Measurements from ENCODE around the gene ITGB8. TPM values are rescaled to one million over a fixed set of nuclear protein-coding genes. Genes with fewer than 3 reads are reported as not detected.

Gene ITGB8
- polyA plus RNA-seq, 1 donor from 2014 or later, result not detected

GRCh38 chr7:20317413-20317812 lies 13.3 kb upstream of the ITGB8 start:
- H3K4me1 Mint-ChIP-seq, result no peaks in the 10 kb centered on the region

GRCh38 chr7:20318933-20319332 lies 11.8 kb upstream of the ITGB8 start:
- Mint-ChIP-seq H3K36me3 (no peaks in the 10 kb centered on the region), H3K9me3 (no peaks in the 10 kb centered on the region), H3K27ac (no peak overlapping the region), H3K4me3 (no peak overlapping the region), H3K27me3 (no peaks in the 10 kb centered on the region), H3K4me1 (no peaks in the 10 kb centered on the region)

More at GRCh38 chr7:20317413-20317812, 13.3 kb upstream of the ITGB8 start:
- H3K27ac Mint-ChIP-seq, result no peak overlapping the region
- no peaks in the 10 kb centered on the region for H3K27me3 Mint-ChIP-seq
- no peaks in the 10 kb centered on the region for H3K9me3 Mint-ChIP-seq
- H3K4me3 Mint-ChIP-seq, result no peak overlapping the region
- no peaks in the 10 kb centered on the region for H3K36me3 Mint-ChIP-seq

GRCh38 chr7:20320322-20320721 lies 10.4 kb upstream of the ITGB8 start:
- Mint-ChIP-seq H3K9me3 (no peaks in the 10 kb centered on the region), H3K4me1 (no peaks in the 10 kb centered on the region), H3K36me3 (no peaks in the 10 kb centered on the region), H3K27me3 (no peaks in the 10 kb centered on the region), H3K4me3 (no peak overlapping the region), H3K27ac (no peak overlapping the region)

GRCh38 chr7:20320786-20321185 lies 9.9 kb upstream of the ITGB8 start:
- no peaks in the 10 kb centered on the region for H3K36me3 Mint-ChIP-seq
- no peaks in the 10 kb centered on the region for H3K27me3 Mint-ChIP-seq
- no peak overlapping the region for H3K4me3 Mint-ChIP-seq
- H3K9me3 Mint-ChIP-seq, result no peaks in the 10 kb centered on the region
- H3K27ac Mint-ChIP-seq, result no peak overlapping the region
- no peaks in the 10 kb centered on the region for H3K4me1 Mint-ChIP-seq

GRCh38 chr7:20323595-20323994 lies 7.1 kb upstream of the ITGB8 start:
- H3K27ac Mint-ChIP-seq, result no peak overlapping the region
- no peaks in the 10 kb centered on the region for H3K9me3 Mint-ChIP-seq
- no peaks in the 10 kb centered on the region for H3K36me3 Mint-ChIP-seq
- H3K4me3 Mint-ChIP-seq, result no peak overlapping the region
- H3K4me1 Mint-ChIP-seq, result peaks cover 0 to 2% (median 0%) of the 10 kb centered on the region in 3 donors
- no peaks in the 10 kb centered on the region for H3K27me3 Mint-ChIP-seq

- H3K9me3 Mint-ChIP-seq, result no peaks in the 10 kb centered on the region
- H3K36me3 Mint-ChIP-seq, result no peaks in the 10 kb centered on the region
- no peaks in the 10 kb centered on the region for H3K27me3 Mint-ChIP-seq
- peaks cover 3 to 11% (median 7%) of the 10 kb centered on the region in 3 donors for H3K4me1 Mint-ChIP-seq
- H3K27ac Mint-ChIP-seq, result no peak overlapping the region
- H3K4me3 Mint-ChIP-seq, result no peak overlapping the region
These were observed 4.4 kb upstream of the ITGB8 start for GRCh38 chr7:20326342-20326741.

GRCh38 chr7:20327055-20327454 lies 3.6 kb upstream of the ITGB8 start:
- no peak overlapping the region for H3K27ac Mint-ChIP-seq
- no peaks in the 10 kb centered on the region for H3K36me3 Mint-ChIP-seq
- peaks cover 7 to 15% (median 12%) of the 10 kb centered on the region in 3 donors for H3K4me1 Mint-ChIP-seq
- H3K4me3 Mint-ChIP-seq, result no peak overlapping the region
- H3K9me3 Mint-ChIP-seq, result no peaks in the 10 kb centered on the region
- peaks cover 4% of the 10 kb centered on the region for H3K27me3 Mint-ChIP-seq

GRCh38 chr7:20328027-20328426 lies 2.7 kb upstream of the ITGB8 start:
- H3K36me3 Mint-ChIP-seq, result no peaks in the 10 kb centered on the region
- peaks cover 6% of the 10 kb centered on the region for H3K27me3 Mint-ChIP-seq
- no peaks in the 10 kb centered on the region for H3K9me3 Mint-ChIP-seq
- peaks cover 9 to 15% (median 13%) of the 10 kb centered on the region in 3 donors for H3K4me1 Mint-ChIP-seq
- H3K27ac Mint-ChIP-seq, result peak overlapping the region in 1 of 3 donors; percentile 27
- peak overlapping the region in 1 of 4 donors; percentile 33 for H3K4me3 Mint-ChIP-seq

- Mint-ChIP-seq H3K27me3 (peaks cover 6% of the 10 kb centered on the region), H3K4me1 (peaks cover 9 to 15% (median 13%) of the 10 kb centered on the region in 3 donors), H3K4me3 (peak overlapping the region in 3 of 4 donors; percentile 87 to 98 (median 98)), H3K36me3 (no peaks in the 10 kb centered on the region), H3K9me3 (no peaks in the 10 kb centered on the region), H3K27ac (no peak overlapping the region)
These were observed 2.0 kb upstream of the ITGB8 start for GRCh38 chr7:20328692-20329091.

GRCh38 chr7:20329389-20330238 lies 1.1 kb upstream of the ITGB8 start:
- H3K36me3 Mint-ChIP-seq, result no peaks in the 10 kb centered on the region
- no peaks in the 10 kb centered on the region for H3K9me3 Mint-ChIP-seq
- H3K27ac Mint-ChIP-seq, result peak overlapping the region; percentile 51 to 96 (median 84)
- peaks cover 6% of the 10 kb centered on the region for H3K27me3 Mint-ChIP-seq
- H3K4me3 Mint-ChIP-seq, result peak overlapping the region; percentile 87 to 98 (median 96)
- peaks cover 9 to 15% (median 13%) of the 10 kb centered on the region in 3 donors for H3K4me1 Mint-ChIP-seq

- Mint-ChIP-seq H3K4me1 (peaks cover 9 to 15% (median 13%) of the 10 kb centered on the region in 3 donors), H3K36me3 (no peaks in the 10 kb centered on the region), H3K27me3 (peaks cover 9% of the 10 kb centered on the region), H3K4me3 (peak overlapping the region; percentile 87 to 98 (median 96)), H3K9me3 (no peaks in the 10 kb centered on the region), H3K27ac (peak overlapping the region; percentile 23 to 71 (median 70))
These were observed 519 bp downstream of the ITGB8 start for GRCh38 chr7:20330928-20331909.

GRCh38 chr7:20331910-20332813 lies 1.5 kb downstream of the ITGB8 start:
- peaks cover 9% of the 10 kb centered on the region for H3K27me3 Mint-ChIP-seq
- peak overlapping the region in 2 of 3 donors; percentile 70 to 71 for H3K27ac Mint-ChIP-seq

GRCh38 chr7:20338285-20338684 lies 7.6 kb downstream of the ITGB8 start:
- Mint-ChIP-seq H3K4me1 (no peaks in the 10 kb centered on the region), H3K4me3 (no peak overlapping the region), H3K27ac (no peak overlapping the region), H3K36me3 (no peaks in the 10 kb centered on the region), H3K27me3 (peaks cover 4% of the 10 kb centered on the region), H3K9me3 (no peaks in the 10 kb centered on the region)

More at GRCh38 chr7:20331910-20332813, 1.5 kb downstream of the ITGB8 start:
- Mint-ChIP-seq H3K36me3 (no peaks in the 10 kb centered on the region), H3K4me3 (peak overlapping the region; percentile 87 to 96 (median 93)), H3K9me3 (no peaks in the 10 kb centered on the region), H3K4me1 (peaks cover 9 to 15% (median 13%) of the 10 kb centered on the region in 3 donors)

GRCh38 chr7:20340839-20341238 lies 10.1 kb downstream of the ITGB8 start:
- no peaks in the 10 kb centered on the region for H3K36me3 Mint-ChIP-seq
- no peaks in the 10 kb centered on the region for H3K9me3 Mint-ChIP-seq
- H3K4me1 Mint-ChIP-seq, result no peaks in the 10 kb centered on the region
- no peak overlapping the region for H3K4me3 Mint-ChIP-seq
- no peak overlapping the region for H3K27ac Mint-ChIP-seq
- no peaks in the 10 kb centered on the region for H3K27me3 Mint-ChIP-seq

All from IgD-negative memory B cell (primary cell).